ENCODE data around the gene COPG1.

The COPG1 gene

GRCh38 chr3:129286081-129286480 lies 36.7 kb downstream of the COPG1 start:
- no peak for TF ChIP-seq YY1 (IDR thresholded peaks at IDR 0.05; ENCODE audit: insufficient read depth, insufficient read length)
- TF ChIP-seq ZNF274 (IDR thresholded peaks at IDR 0.05; ENCODE audit: low read depth, low read length), result no peak
- no peak for TF ChIP-seq SUZ12 (IDR thresholded peaks at IDR 0.05; ENCODE audit: extremely low read depth, insufficient read depth, insufficient read length)
- Histone ChIP-seq H3K4me3 (ENCODE audit: insufficient read length, low read depth) (no peak overlapping the region), H3K27me3 (ENCODE audit: insufficient read depth, insufficient read length) (no peaks in the 10 kb centered on the region), H3K9me3 (ENCODE audit: insufficient read depth, low read length) (no peaks in the 10 kb centered on the region), H3K4me1 (ENCODE audit: insufficient read depth, insufficient read length) (no peaks in the 10 kb centered on the region), H3K36me3 (ENCODE audit: insufficient read depth, insufficient read length, low read length) (peaks cover 57% of the 10 kb centered on the region), H3K9ac (ENCODE audit: insufficient read length, low read depth) (no peak overlapping the region)
- DNase-seq (ENCODE audit: low read depth, low spot score), result no peak

GRCh38 chr3:129288446-129288845 lies 39.0 kb downstream of the COPG1 start:
- Histone ChIP-seq H3K4me3 (ENCODE audit: insufficient read length, low read depth) (no peak overlapping the region), H3K36me3 (ENCODE audit: insufficient read depth, insufficient read length, low read length) (peaks cover 60% of the 10 kb centered on the region), H3K27me3 (ENCODE audit: insufficient read depth, insufficient read length) (no peaks in the 10 kb centered on the region), H3K9ac (ENCODE audit: insufficient read length, low read depth) (no peak overlapping the region), H3K4me1 (ENCODE audit: insufficient read depth, insufficient read length) (no peaks in the 10 kb centered on the region), H3K9me3 (ENCODE audit: insufficient read depth, low read length) (no peaks in the 10 kb centered on the region)
- no peak for DNase-seq (ENCODE audit: low read depth, low spot score)
- no peak for TF ChIP-seq YY1 (IDR thresholded peaks at IDR 0.05; ENCODE audit: insufficient read depth, insufficient read length)
- no peak for TF ChIP-seq ZNF274 (IDR thresholded peaks at IDR 0.05; ENCODE audit: low read depth, low read length)
- no peak for TF ChIP-seq SUZ12 (IDR thresholded peaks at IDR 0.05; ENCODE audit: extremely low read depth, insufficient read depth, insufficient read length)

GRCh38 chr3:129289201-129289921 lies 40.0 kb downstream of the COPG1 start:
- TF ChIP-seq SUZ12 (IDR thresholded peaks at IDR 0.05; ENCODE audit: extremely low read depth, insufficient read depth, insufficient read length) (no peak), YY1 (IDR thresholded peaks at IDR 0.05; ENCODE audit: insufficient read depth, insufficient read length) (no peak), ZNF274 (IDR thresholded peaks at IDR 0.05; ENCODE audit: low read depth, low read length) (no peak)
- Histone ChIP-seq H3K9me3 (ENCODE audit: insufficient read depth, low read length) (no peaks in the 10 kb centered on the region), H3K9ac (ENCODE audit: insufficient read length, low read depth) (no peak overlapping the region), H3K4me3 (ENCODE audit: insufficient read length, low read depth) (no peak overlapping the region), H3K27me3 (ENCODE audit: insufficient read depth, insufficient read length) (no peaks in the 10 kb centered on the region), H3K4me1 (ENCODE audit: insufficient read depth, insufficient read length) (no peaks in the 10 kb centered on the region), H3K36me3 (ENCODE audit: insufficient read depth, insufficient read length, low read length) (peaks cover 66% of the 10 kb centered on the region)
- DNase-seq (ENCODE audit: low read depth, low spot score), result no peak

GRCh38 chr3:129291236-129291886 lies 42.0 kb downstream of the COPG1 start:
- H3K36me3 ChIP-seq (ENCODE audit: insufficient read depth, insufficient read length, low read length), result peaks cover 65% of the 10 kb centered on the region

GRCh38 chr3:129295286-129295685 lies 45.9 kb downstream of the COPG1 start:
- H3K9ac ChIP-seq (ENCODE audit: insufficient read length, low read depth), result no peak overlapping the region
- H3K36me3 ChIP-seq (ENCODE audit: insufficient read depth, insufficient read length, low read length), result peaks cover 68% of the 10 kb centered on the region
- H3K9me3 ChIP-seq (ENCODE audit: insufficient read depth, low read length), result no peaks in the 10 kb centered on the region
- no peaks in the 10 kb centered on the region for H3K4me1 ChIP-seq (ENCODE audit: insufficient read depth, insufficient read length)
- DNase-seq (ENCODE audit: low read depth, low spot score), result no peak
- no peaks in the 10 kb centered on the region for H3K27me3 ChIP-seq (ENCODE audit: insufficient read depth, insufficient read length)
- H3K4me3 ChIP-seq (ENCODE audit: insufficient read length, low read depth), result no peak overlapping the region
- no peak for TF ChIP-seq SUZ12 (IDR thresholded peaks at IDR 0.05; ENCODE audit: extremely low read depth, insufficient read depth, insufficient read length)
- TF ChIP-seq ZNF274 (IDR thresholded peaks at IDR 0.05; ENCODE audit: low read depth, low read length), result no peak
- TF ChIP-seq YY1 (IDR thresholded peaks at IDR 0.05; ENCODE audit: insufficient read depth, insufficient read length), result no peak

More at GRCh38 chr3:129291236-129291886, 42.0 kb downstream of the COPG1 start:
- no peak overlapping the region for H3K4me3 ChIP-seq (ENCODE audit: insufficient read length, low read depth)
- no peak overlapping the region for H3K9ac ChIP-seq (ENCODE audit: insufficient read length, low read depth)
- DNase-seq (ENCODE audit: low read depth, low spot score), result no peak
- TF ChIP-seq YY1 (IDR thresholded peaks at IDR 0.05; ENCODE audit: insufficient read depth, insufficient read length), result no peak
- TF ChIP-seq ZNF274 (IDR thresholded peaks at IDR 0.05; ENCODE audit: low read depth, low read length), result no peak
- no peak for TF ChIP-seq SUZ12 (IDR thresholded peaks at IDR 0.05; ENCODE audit: extremely low read depth, insufficient read depth, insufficient read length)
- no peaks in the 10 kb centered on the region for H3K9me3 ChIP-seq (ENCODE audit: insufficient read depth, low read length)
- no peaks in the 10 kb centered on the region for H3K27me3 ChIP-seq (ENCODE audit: insufficient read depth, insufficient read length)
- H3K4me1 ChIP-seq (ENCODE audit: insufficient read depth, insufficient read length), result no peaks in the 10 kb centered on the region

GRCh38 chr3:129304146-129304961 lies 54.9 kb downstream of the COPG1 start:
- H3K4me1 ChIP-seq (ENCODE audit: insufficient read depth, insufficient read length), result peaks cover 3% of the 10 kb centered on the region
- DNase-seq (ENCODE audit: low read depth, low spot score), result no peak
- H3K4me3 ChIP-seq (ENCODE audit: insufficient read length, low read depth), result no peak overlapping the region
- no peak for TF ChIP-seq ZNF274 (IDR thresholded peaks at IDR 0.05; ENCODE audit: low read depth, low read length)
- TF ChIP-seq YY1 (IDR thresholded peaks at IDR 0.05; ENCODE audit: insufficient read depth, insufficient read length), result no peak
- no peak for TF ChIP-seq SUZ12 (IDR thresholded peaks at IDR 0.05; ENCODE audit: extremely low read depth, insufficient read depth, insufficient read length)
- H3K9me3 ChIP-seq (ENCODE audit: insufficient read depth, low read length), result no peaks in the 10 kb centered on the region
- no peaks in the 10 kb centered on the region for H3K27me3 ChIP-seq (ENCODE audit: insufficient read depth, insufficient read length)
- no peak overlapping the region for H3K9ac ChIP-seq (ENCODE audit: insufficient read length, low read depth)
- peaks cover 48% of the 10 kb centered on the region for H3K36me3 ChIP-seq (ENCODE audit: insufficient read depth, insufficient read length, low read length)

GRCh38 chr3:129304962-129305222 lies 55.5 kb downstream of the COPG1 start:
- Histone ChIP-seq H3K36me3 (ENCODE audit: insufficient read depth, insufficient read length, low read length) (peaks cover 44% of the 10 kb centered on the region), H3K9ac (ENCODE audit: insufficient read length, low read depth) (no peak overlapping the region), H3K27me3 (ENCODE audit: insufficient read depth, insufficient read length) (no peaks in the 10 kb centered on the region), H3K9me3 (ENCODE audit: insufficient read depth, low read length) (no peaks in the 10 kb centered on the region), H3K4me1 (ENCODE audit: insufficient read depth, insufficient read length) (peaks cover 3% of the 10 kb centered on the region), H3K4me3 (ENCODE audit: insufficient read length, low read depth) (no peak overlapping the region)
- no peak for DNase-seq (ENCODE audit: low read depth, low spot score)
- TF ChIP-seq ZNF274 (IDR thresholded peaks at IDR 0.05; ENCODE audit: low read depth, low read length) (no peak), SUZ12 (IDR thresholded peaks at IDR 0.05; ENCODE audit: extremely low read depth, insufficient read depth, insufficient read length) (no peak), YY1 (IDR thresholded peaks at IDR 0.05; ENCODE audit: insufficient read depth, insufficient read length) (no peak)
